LHCN-M2 (cell line): Measurements from ENCODE around the gene BCAR1. TPM values are rescaled to one million over a fixed set of nuclear protein-coding genes. Genes with fewer than 3 reads are reported as not detected.
A peak's percentile ranks its signal among the peaks of the same experiment; 100 is the strongest.
"Not testable (repeated sequence)": the region's sequence is repeated elsewhere in the genome, so short reads cannot be mapped to it uniquely, and the experiment has no call there.

Experiments used
- DNase-seq: peaks from one replicate; pipeline ENCODE4 v3.0.0-alpha.2; 2012; ENCODE audit warnings: low read depth
- polyA plus RNA-seq: library from polyadenylated mRNA; unstranded; fragments of >200 nt; gene quantifications from one replicate; pipeline ENCODE4 v1.2.1, GENCODE V29; 2012; ENCODE audit warnings: missing spikeins
- total RNA-seq: library from RNA; depleted of rRNA; stranded (reverse); fragments of >200 nt; gene quantifications from 2 replicates; pipeline ENCODE4 v1.2.3, GENCODE V29; 2014; rRNA removed

Gene BCAR1
- 67.9 and 96.1 TPM in 2 replicates for total RNA-seq
- polyA plus RNA-seq = 66.4 TPM

- DNase-seq = peak; percentile 79
These were observed at the start of gene BCAR1 for GRCh38 chr16:75251280-75252048. TSS of gene BCAR1 (minus strand) at chr16:75251624. CDS start at chr16:75251482, 142 bp downstream.

- DNase-seq = no peak
These were observed 46.8 kb upstream of the BCAR1 start for GRCh38 chr16:75298267-75298666.

GRCh38 chr16:75296606-75297005 is 45.2 kb upstream of the BCAR1 start:
- DNase-seq = peak; percentile 23

- no peak for DNase-seq
These were observed 43.5 kb upstream of the BCAR1 start for GRCh38 chr16:75294773-75295459.

- no peak for DNase-seq
These were observed 42.3 kb upstream of the BCAR1 start for GRCh38 chr16:75293772-75294171.

GRCh38 chr16:75293173-75293572 is 41.7 kb upstream of the BCAR1 start:
- no peak for DNase-seq

GRCh38 chr16:75292691-75293090 is 41.3 kb upstream of the BCAR1 start:
- no peak for DNase-seq

- DNase-seq = peak; percentile 71
These were observed 37.8 kb upstream of the BCAR1 start for GRCh38 chr16:75289189-75289588.

GRCh38 chr16:75288596-75289120 is 37.2 kb upstream of the BCAR1 start:
- no peak for DNase-seq

GRCh38 chr16:75288181-75288580 is 36.8 kb upstream of the BCAR1 start:
- no peak for DNase-seq

GRCh38 chr16:75287708-75288107 is 36.3 kb upstream of the BCAR1 start:
- DNase-seq = no peak

GRCh38 chr16:75286389-75286788 is 35.0 kb upstream of the BCAR1 start:
- no peak for DNase-seq

- peak; percentile 59 for DNase-seq
These were observed 31.2 kb upstream of the BCAR1 start for GRCh38 chr16:75282466-75283281.

- no peak for DNase-seq
These were observed 30.4 kb upstream of the BCAR1 start for GRCh38 chr16:75281826-75282225.

GRCh38 chr16:75281009-75281408 is 29.6 kb upstream of the BCAR1 start:
- DNase-seq = not testable (repeated sequence)

GRCh38 chr16:75280331-75280804 is 28.9 kb upstream of the BCAR1 start:
- no peak for DNase-seq

GRCh38 chr16:75279305-75279704 is 27.9 kb upstream of the BCAR1 start:
- no peak for DNase-seq

GRCh38 chr16:75273054-75273925 is 21.9 kb upstream of the BCAR1 start:
- no peak for DNase-seq

GRCh38 chr16:75272629-75273028 is 21.2 kb upstream of the BCAR1 start:
- not testable (repeated sequence) for DNase-seq

GRCh38 chr16:75272097-75272551 is 20.7 kb upstream of the BCAR1 start:
- no peak for DNase-seq
